Lower lobe of right lung (tissue), 2 donors: Measurements from ENCODE around the gene EFEMP2. TPM values are rescaled to one million over a fixed set of nuclear protein-coding genes. Genes with fewer than 3 reads are reported as not detected.
"Not testable (repeated sequence)": the region's sequence is repeated elsewhere in the genome, so short reads cannot be mapped to it uniquely, and the experiment has no call there.

Experiments used
- ATAC-seq, 2 donors: fragments of 200-7000 bp; cut with Tn5 transposase; one replicate each; pipeline ENCODE4 v1.9.1; 2020 to 2022; ENCODE audit warnings: mild to moderate bottlenecking in 2 of 2, moderate library complexity in 2 of 2
- DNase-seq: peaks from one replicate; pipeline ENCODE4 v3.0.0-alpha.2; 2020
- H3K27ac ChIP-seq: fragments of 200-600 bp; one replicate; pipeline ENCODE4 v1.8.0; 2022
- H3K27me3 ChIP-seq: fragments of 200-600 bp; one replicate; pipeline ENCODE4 v1.8.0; 2022; ENCODE audit warnings: low read depth
- H3K36me3 ChIP-seq: fragments of 200-600 bp; one replicate; pipeline ENCODE4 v1.8.0; 2022; ENCODE audit warnings: mild to moderate bottlenecking
- H3K4me1 ChIP-seq: fragments of 200-600 bp; one replicate; pipeline ENCODE4 v1.8.0; 2022
- H3K4me3 ChIP-seq: fragments of 200-600 bp; one replicate; pipeline ENCODE4 v1.8.0; 2022; ENCODE audit warnings: mild to moderate bottlenecking
- H3K9me3 ChIP-seq: fragments of 200-600 bp; one replicate; pipeline ENCODE4 v1.8.0; 2022
- CTCF ChIP-seq: fragments of 200-600 bp; IDR thresholded peaks from one replicate; pipeline ENCODE4 v1.8.0; 2022; ENCODE audit warnings: antibody characterized with exemption, mild to moderate bottlenecking
- intact Hi-C: fragments of 100-400 bp; cut with DNase I; formaldehyde crosslinking; loops from one replicate; pipeline ENCODE4 v1.11.0; 2022
- total RNA-seq: library from RNA; stranded (reverse); fragmentation: NEBNext Ultra II Directional; extraction: Animal tissue kit (Norgen Biotek cat#: 25700); gene quantifications from one replicate; pipeline ENCODE4 v1.2.1, GENCODE V29; 2021
- donor health status: DM: no; HTN: yes; CAD: no; lungs with severe emphysema.

The EFEMP2 gene
- total RNA-seq, 1 donor from 2014 or later: 53.9 TPM

GRCh38 chr11:65842144-65842543 lies 30.5 kb downstream of the EFEMP2 start:
- Histone ChIP-seq H3K36me3 (no peaks in the 10 kb centered on the region), H3K27ac (no peak overlapping the region), H3K27me3 (no peaks in the 10 kb centered on the region), H3K4me3 (no peak overlapping the region), H3K9me3 (no peaks in the 10 kb centered on the region), H3K4me1 (no peaks in the 10 kb centered on the region)
- ATAC-seq: no peak
- TF ChIP-seq CTCF: no peak
- intact Hi-C loops: no loop called here
- no peak for DNase-seq

GRCh38 chr11:65834202-65834601 lies 38.4 kb downstream of the EFEMP2 start:
- intact Hi-C loops: no loop called here
- H3K9me3 ChIP-seq: no peaks in the 10 kb centered on the region
- peaks cover 13% of the 10 kb centered on the region for H3K4me1 ChIP-seq
- no peaks in the 10 kb centered on the region for H3K27me3 ChIP-seq
- ATAC-seq (no peak), DNase-seq (no peak)
- TF ChIP-seq CTCF: no peak
- peak overlapping the region; percentile 59 for H3K4me3 ChIP-seq
- no peaks in the 10 kb centered on the region for H3K36me3 ChIP-seq
- no peak overlapping the region for H3K27ac ChIP-seq

GRCh38 chr11:65833297-65834030 lies 39.1 kb downstream of the EFEMP2 start, which contains the start of gene SNX32:
TSS of gene SNX32 (plus strand) at chr11:65833963. CDS start at chr11:65834066, 103 bp downstream.
- Histone ChIP-seq H3K4me1 (peaks cover 13% of the 10 kb centered on the region), H3K27ac (peak within 1 kb of the TSS; percentile 51), H3K4me3 (peak within 1 kb of the TSS; percentile 59), H3K27me3 (no peaks in the 10 kb centered on the region), H3K36me3 (no peaks in the 10 kb centered on the region), H3K9me3 (no peaks in the 10 kb centered on the region)
- intact Hi-C loops: no loop called here
- DNase-seq (peak; percentile 96), ATAC-seq (peak; percentile 99 to 100)
- no peak for TF ChIP-seq CTCF

- intact Hi-C loops, H3K9me3 ChIP-seq, ATAC-seq, H3K27me3 ChIP-seq, H3K4me3 ChIP-seq, H3K27ac ChIP-seq, DNase-seq, H3K36me3 ChIP-seq: not testable (repeated sequence)
- H3K4me1 ChIP-seq: peaks cover 13% of the 10 kb centered on the region
Measured at GRCh38 chr11:65832231-65832630, 40.4 kb downstream of the EFEMP2 start.

GRCh38 chr11:65829459-65829858 lies 43.1 kb downstream of the EFEMP2 start:
- ATAC-seq (no peak), DNase-seq (no peak)
- Histone ChIP-seq H3K27me3 (no peaks in the 10 kb centered on the region), H3K36me3 (no peaks in the 10 kb centered on the region), H3K9me3 (no peaks in the 10 kb centered on the region), H3K27ac (no peak overlapping the region), H3K4me3 (no peak overlapping the region), H3K4me1 (peaks cover 13% of the 10 kb centered on the region)
- intact Hi-C loops: no loop called here
- no peak for TF ChIP-seq CTCF

- H3K27ac ChIP-seq: no peak overlapping the region
- ATAC-seq: no peak
- H3K4me3 ChIP-seq: no peak overlapping the region
- no peaks in the 10 kb centered on the region for H3K36me3 ChIP-seq
- H3K27me3 ChIP-seq: no peaks in the 10 kb centered on the region
- intact Hi-C loops: no loop called here
- no peak for TF ChIP-seq CTCF
- DNase-seq: no peak
- H3K4me1 ChIP-seq: no peaks in the 10 kb centered on the region
- H3K9me3 ChIP-seq: no peaks in the 10 kb centered on the region
Measured at GRCh38 chr11:65826984-65827735, 45.4 kb downstream of the EFEMP2 start.
